ENCODE data around the gene DTD1. TPM values are rescaled to one million over a fixed set of nuclear protein-coding genes. Genes with fewer than 3 reads are reported as not detected.
A peak's percentile ranks its signal among the peaks of the same experiment; 100 is the strongest.

DTD1 gene
- total RNA-seq, 2 donors from 2014 or later: 20.5 to 22.8 TPM

GRCh38 chr20:18625907-18626655 lies 38.2 kb downstream of the DTD1 start:
- peaks cover 7% of the 10 kb centered on the region for H3K4me1 Mint-ChIP-seq
- DNase-seq (no peak), ATAC-seq (no peak)
- H3K9me3 ChIP-seq (ENCODE audit: control insufficient read depth, low read length, poor library complexity, severe bottlenecking): no peaks in the 10 kb centered on the region
- no peaks in the 10 kb centered on the region for H3K27me3 Mint-ChIP-seq
- no peak overlapping the region for H3K4me3 Mint-ChIP-seq
- peaks cover 6% of the 10 kb centered on the region for H3K36me3 Mint-ChIP-seq (ENCODE audit: low read depth)
- H3K27ac Mint-ChIP-seq: no peak overlapping the region

- DNase-seq (no peak), ATAC-seq (no peak)
- no peak overlapping the region for H3K4me3 Mint-ChIP-seq
- H3K27me3 Mint-ChIP-seq: no peaks in the 10 kb centered on the region
- peaks cover 6% of the 10 kb centered on the region for H3K36me3 Mint-ChIP-seq (ENCODE audit: low read depth)
- peaks cover 16% of the 10 kb centered on the region for H3K4me1 Mint-ChIP-seq
- no peak overlapping the region for H3K27ac Mint-ChIP-seq
- H3K9me3 ChIP-seq (ENCODE audit: control insufficient read depth, low read length, poor library complexity, severe bottlenecking): no peaks in the 10 kb centered on the region
These were observed 40.6 kb downstream of the DTD1 start for GRCh38 chr20:18628330-18628920.

GRCh38 chr20:18632196-18632789 lies 44.4 kb downstream of the DTD1 start:
- H3K27me3 Mint-ChIP-seq: no peaks in the 10 kb centered on the region
- ATAC-seq: peak; percentile 80
- no peaks in the 10 kb centered on the region for H3K9me3 ChIP-seq (ENCODE audit: control insufficient read depth, low read length, poor library complexity, severe bottlenecking)
- no peak overlapping the region for H3K4me3 Mint-ChIP-seq
- no peak overlapping the region for H3K27ac Mint-ChIP-seq
- peaks cover 4% of the 10 kb centered on the region for H3K36me3 Mint-ChIP-seq (ENCODE audit: low read depth)
- peak in 2 of 3 donors; percentile 16 to 28 for DNase-seq
- peaks cover 20% of the 10 kb centered on the region for H3K4me1 Mint-ChIP-seq

- H3K36me3 Mint-ChIP-seq (ENCODE audit: low read depth): peaks cover 4% of the 10 kb centered on the region
- H3K27me3 Mint-ChIP-seq: no peaks in the 10 kb centered on the region
- H3K9me3 ChIP-seq (ENCODE audit: control insufficient read depth, low read length, poor library complexity, severe bottlenecking): no peaks in the 10 kb centered on the region
- no peak overlapping the region for H3K4me3 Mint-ChIP-seq
- peaks cover 16% of the 10 kb centered on the region for H3K4me1 Mint-ChIP-seq
- H3K27ac Mint-ChIP-seq: no peak overlapping the region
- ATAC-seq (no peak), DNase-seq (no peak)
These were observed 45.6 kb downstream of the DTD1 start for GRCh38 chr20:18633411-18633810.

- Mint-ChIP-seq H3K36me3 (ENCODE audit: low read depth) (peaks cover 4% of the 10 kb centered on the region), H3K27ac (no peak overlapping the region), H3K27me3 (no peaks in the 10 kb centered on the region), H3K4me1 (peaks cover 18% of the 10 kb centered on the region), H3K4me3 (no peak overlapping the region)
- no peak for DNase-seq
- no peaks in the 10 kb centered on the region for H3K9me3 ChIP-seq (ENCODE audit: control insufficient read depth, low read length, poor library complexity, severe bottlenecking)
- ATAC-seq: no peak
These were observed 46.6 kb downstream of the DTD1 start for GRCh38 chr20:18634501-18634900.

GRCh38 chr20:18635380-18635779 lies 47.5 kb downstream of the DTD1 start:
- H3K4me3 Mint-ChIP-seq: no peak overlapping the region
- H3K27ac Mint-ChIP-seq: no peak overlapping the region
- H3K36me3 Mint-ChIP-seq (ENCODE audit: low read depth): peaks cover 4% of the 10 kb centered on the region
- no peak for DNase-seq
- H3K27me3 Mint-ChIP-seq: no peaks in the 10 kb centered on the region
- peaks cover 20% of the 10 kb centered on the region for H3K4me1 Mint-ChIP-seq
- no peak for ATAC-seq
- no peaks in the 10 kb centered on the region for H3K9me3 ChIP-seq (ENCODE audit: control insufficient read depth, low read length, poor library complexity, severe bottlenecking)

- Mint-ChIP-seq H3K27me3 (no peaks in the 10 kb centered on the region), H3K27ac (no peak overlapping the region), H3K4me3 (no peak overlapping the region), H3K36me3 (ENCODE audit: low read depth) (peaks cover 6% of the 10 kb centered on the region), H3K4me1 (peaks cover 16% of the 10 kb centered on the region)
- ATAC-seq: no peak
- no peaks in the 10 kb centered on the region for H3K9me3 ChIP-seq (ENCODE audit: control insufficient read depth, low read length, poor library complexity, severe bottlenecking)
- no peak for DNase-seq
These were observed 49.4 kb downstream of the DTD1 start for GRCh38 chr20:18637224-18637623.

- no peak overlapping the region for H3K27ac Mint-ChIP-seq
- ATAC-seq (no peak), DNase-seq (no peak)
- no peak overlapping the region for H3K4me3 Mint-ChIP-seq
- H3K4me1 Mint-ChIP-seq: peaks cover 13% of the 10 kb centered on the region
- no peaks in the 10 kb centered on the region for H3K9me3 ChIP-seq (ENCODE audit: control insufficient read depth, low read length, poor library complexity, severe bottlenecking)
- peaks cover 6% of the 10 kb centered on the region for H3K36me3 Mint-ChIP-seq (ENCODE audit: low read depth)
- H3K27me3 Mint-ChIP-seq: no peaks in the 10 kb centered on the region
These were observed 50.9 kb downstream of the DTD1 start for GRCh38 chr20:18638768-18639167.

- no peaks in the 10 kb centered on the region for H3K9me3 ChIP-seq (ENCODE audit: control insufficient read depth, low read length, poor library complexity, severe bottlenecking)
- Mint-ChIP-seq H3K27me3 (no peaks in the 10 kb centered on the region), H3K4me1 (peaks cover 13% of the 10 kb centered on the region), H3K36me3 (ENCODE audit: low read depth) (peaks cover 6% of the 10 kb centered on the region), H3K27ac (no peak overlapping the region), H3K4me3 (no peak overlapping the region)
- no peak for DNase-seq
- ATAC-seq: no peak
These were observed 51.7 kb downstream of the DTD1 start for GRCh38 chr20:18639501-18639979.

- H3K4me3 Mint-ChIP-seq: no peak overlapping the region
- H3K36me3 Mint-ChIP-seq (ENCODE audit: low read depth): peaks cover 3% of the 10 kb centered on the region
- no peak overlapping the region for H3K27ac Mint-ChIP-seq
- no peak for ATAC-seq
- DNase-seq: no peak
- H3K4me1 Mint-ChIP-seq: peaks cover 11% of the 10 kb centered on the region
- H3K27me3 Mint-ChIP-seq: no peaks in the 10 kb centered on the region
- no peaks in the 10 kb centered on the region for H3K9me3 ChIP-seq (ENCODE audit: control insufficient read depth, low read length, poor library complexity, severe bottlenecking)
These were observed 57.4 kb downstream of the DTD1 start for GRCh38 chr20:18645196-18645745.

GRCh38 chr20:18645851-18646250 lies 58.0 kb downstream of the DTD1 start:
- Mint-ChIP-seq H3K4me1 (peaks cover 15% of the 10 kb centered on the region), H3K27me3 (no peaks in the 10 kb centered on the region), H3K27ac (no peak overlapping the region), H3K4me3 (no peak overlapping the region), H3K36me3 (ENCODE audit: low read depth) (peaks cover 3% of the 10 kb centered on the region)
- DNase-seq (no peak), ATAC-seq (no peak)
- no peaks in the 10 kb centered on the region for H3K9me3 ChIP-seq (ENCODE audit: control insufficient read depth, low read length, poor library complexity, severe bottlenecking)

GRCh38 chr20:18647777-18648176 lies 59.9 kb downstream of the DTD1 start:
- DNase-seq (no peak), ATAC-seq (no peak)
- H3K9me3 ChIP-seq (ENCODE audit: control insufficient read depth, low read length, poor library complexity, severe bottlenecking): no peaks in the 10 kb centered on the region
- Mint-ChIP-seq H3K4me3 (no peak overlapping the region), H3K27ac (no peak overlapping the region), H3K4me1 (peaks cover 13% of the 10 kb centered on the region), H3K27me3 (no peaks in the 10 kb centered on the region), H3K36me3 (ENCODE audit: low read depth) (no peaks in the 10 kb centered on the region)

GRCh38 chr20:18650224-18650623 lies 62.4 kb downstream of the DTD1 start:
- Mint-ChIP-seq H3K27ac (peak overlapping the region; percentile 16), H3K4me3 (peak overlapping the region; percentile 28)
- DNase-seq: no peak

More at GRCh38 chr20:18650224-18650623, 62.4 kb downstream of the DTD1 start:
- H3K9me3 ChIP-seq (ENCODE audit: control insufficient read depth, low read length, poor library complexity, severe bottlenecking): no peaks in the 10 kb centered on the region
- no peak for ATAC-seq
- Mint-ChIP-seq H3K27me3 (no peaks in the 10 kb centered on the region), H3K36me3 (ENCODE audit: low read depth) (no peaks in the 10 kb centered on the region), H3K4me1 (peaks cover 13% of the 10 kb centered on the region)

Measured in T-helper 17 cell (primary cell).